ENCODE measurements around the gene TNFRSF14.

Gene TNFRSF14

DNA sequence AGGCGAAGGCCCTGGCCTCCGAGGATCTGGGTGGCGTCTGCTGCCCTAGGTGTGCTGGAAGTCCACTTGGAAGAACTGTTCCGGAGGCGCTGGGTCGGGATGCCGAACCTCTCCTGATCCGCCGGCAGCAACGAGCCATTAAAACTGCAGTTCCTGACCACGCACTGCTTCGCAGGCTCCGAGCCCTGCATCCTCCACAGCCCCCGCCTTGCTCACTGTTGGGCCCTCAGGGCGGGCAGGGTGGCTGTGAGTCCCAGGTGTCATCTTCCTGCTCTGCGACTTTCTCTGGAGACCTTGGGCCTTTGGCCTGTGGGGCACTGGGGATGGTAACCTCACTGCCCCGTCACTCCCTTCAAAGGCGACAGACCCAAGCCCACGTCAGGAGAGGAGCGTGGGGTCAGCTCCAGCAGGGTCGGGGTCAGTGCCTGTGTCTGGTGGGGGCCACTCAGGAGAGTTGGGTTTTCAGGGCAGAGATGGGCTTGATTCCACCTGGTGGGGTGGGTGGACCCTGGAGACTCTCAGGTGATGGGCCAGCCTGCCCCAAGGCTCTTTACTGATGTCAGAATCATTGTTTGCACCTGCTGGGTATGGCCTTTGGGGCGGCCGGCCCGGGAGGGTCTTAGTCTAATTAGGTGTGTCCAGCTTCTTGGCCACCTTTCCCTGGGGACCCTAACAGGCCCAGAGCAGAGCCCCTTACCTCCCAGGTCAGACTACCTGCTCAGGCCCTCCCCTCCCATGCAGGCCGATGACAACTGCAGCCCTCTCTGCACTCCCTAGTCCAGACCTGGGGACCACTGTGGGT, 33.5 kb downstream of the TNFRSF14 start:
- DNase-seq = no peak

DNA sequence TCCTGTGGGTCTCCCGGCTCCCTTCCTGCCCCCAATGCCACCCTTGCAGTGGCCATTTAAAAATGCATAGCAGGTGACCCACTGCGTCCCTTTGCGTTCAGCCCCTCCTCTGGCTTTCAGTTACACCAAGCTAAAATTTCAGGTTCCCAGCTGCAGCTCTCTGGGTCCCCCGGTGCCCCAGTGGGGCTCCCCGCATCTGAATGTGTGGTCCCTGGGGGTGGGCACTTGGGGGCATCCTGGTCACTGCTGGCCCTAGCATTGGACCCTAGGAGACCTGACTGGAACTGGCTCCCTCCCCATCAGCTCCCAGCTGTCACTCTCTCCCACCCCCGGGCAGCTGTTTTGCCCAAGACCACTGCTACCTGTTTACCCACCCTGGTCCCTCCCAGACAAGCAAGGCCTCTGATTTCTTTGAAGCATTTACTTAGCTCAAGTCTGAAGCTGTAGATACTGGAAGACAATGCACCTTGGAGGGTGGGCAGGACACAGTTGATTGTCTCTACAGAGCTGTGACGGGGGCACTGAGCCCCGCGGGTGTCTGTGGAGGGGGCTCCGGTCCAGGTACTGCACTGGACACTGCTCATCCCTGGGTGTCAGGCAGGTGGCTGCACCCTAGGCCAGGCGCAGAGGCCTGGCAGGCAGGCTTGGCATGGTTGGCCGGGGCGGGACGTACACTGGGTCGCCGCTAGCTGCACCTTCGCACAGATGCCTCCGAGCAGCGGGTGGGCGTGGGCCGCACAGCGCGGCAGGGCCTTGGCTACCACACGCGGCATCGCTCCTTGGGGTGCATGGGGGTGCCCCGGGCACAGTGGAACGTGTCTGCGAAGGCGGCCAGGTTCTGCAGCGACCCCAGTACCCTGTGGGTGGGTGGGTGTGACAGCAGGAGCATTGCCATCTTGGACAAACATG, 34.3 kb downstream of the TNFRSF14 start:
- DNase-seq = no peak

DNA sequence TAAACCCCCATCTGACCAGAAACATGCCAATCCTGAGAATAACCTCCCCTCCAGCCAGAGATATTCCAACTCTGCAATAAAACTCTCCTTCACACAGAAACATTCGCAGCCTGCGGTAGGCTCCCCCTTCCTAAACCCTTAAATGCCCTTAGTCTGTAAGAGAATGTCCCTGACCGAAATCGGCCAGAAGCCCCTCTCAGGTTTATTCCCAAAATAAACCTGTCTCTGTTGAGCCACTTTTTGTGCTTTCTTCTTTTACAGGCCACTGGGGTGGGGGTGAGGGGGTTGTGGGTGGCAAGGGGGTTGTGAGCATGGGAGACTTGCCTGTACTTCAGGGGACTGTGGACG, 35.0 kb downstream of the TNFRSF14 start:
- DNase-seq = no peak

DNA sequence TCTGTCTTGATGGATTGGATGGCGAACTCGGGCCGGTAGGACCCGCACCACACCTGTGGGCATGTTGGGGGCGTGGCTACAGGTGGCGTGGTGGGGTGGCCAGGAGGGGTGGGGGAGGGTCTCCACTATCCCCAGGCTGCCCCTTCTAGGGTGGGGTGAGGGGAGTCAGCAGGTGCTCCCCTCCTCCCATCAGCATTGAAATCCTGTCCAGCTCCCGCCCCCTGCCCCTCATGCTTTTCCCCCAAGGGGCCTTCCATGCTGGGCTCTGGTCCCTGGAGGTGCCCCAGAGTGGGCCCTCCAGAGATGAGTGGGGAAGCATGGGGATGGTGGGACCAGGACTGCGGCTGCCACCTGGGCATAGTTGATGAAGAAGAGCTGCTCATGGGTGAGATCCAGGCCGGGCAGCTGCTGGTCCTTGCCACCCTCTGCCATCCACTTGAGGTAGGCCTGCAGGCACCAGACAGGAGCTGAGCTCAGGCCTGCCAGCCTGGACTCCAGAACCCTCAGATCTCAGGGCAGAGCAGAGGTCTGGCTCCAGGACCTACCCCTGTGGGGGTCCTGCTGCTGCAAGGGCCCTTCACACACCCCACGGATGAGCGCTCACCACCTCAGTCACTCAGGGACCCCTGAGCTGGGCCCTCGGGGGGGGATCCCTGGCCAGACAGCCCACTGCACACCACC, 35.5 kb downstream of the TNFRSF14 start:
- no peak for DNase-seq

DNA sequence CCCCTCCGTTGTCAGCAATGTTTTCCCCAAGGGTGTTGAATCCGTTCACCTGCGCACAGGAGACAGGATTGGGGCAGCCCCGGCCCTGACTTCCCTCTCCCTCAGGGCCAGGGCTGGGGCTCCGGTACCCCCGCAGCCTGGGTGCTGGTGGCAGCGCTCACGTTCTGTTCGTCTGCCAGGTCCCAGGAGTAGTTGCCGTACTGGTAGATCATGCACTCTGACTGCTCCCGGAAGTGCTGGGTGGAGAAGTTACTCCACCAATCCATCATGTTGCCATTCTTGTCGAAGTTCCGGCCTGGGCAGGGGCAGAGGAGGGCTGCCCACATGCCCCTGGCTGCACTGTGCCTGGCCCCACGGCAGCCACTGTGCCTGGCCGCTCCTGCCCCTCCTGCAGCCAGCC, 36.5 kb downstream of the TNFRSF14 start:
- DNase-seq = no peak

DNA sequence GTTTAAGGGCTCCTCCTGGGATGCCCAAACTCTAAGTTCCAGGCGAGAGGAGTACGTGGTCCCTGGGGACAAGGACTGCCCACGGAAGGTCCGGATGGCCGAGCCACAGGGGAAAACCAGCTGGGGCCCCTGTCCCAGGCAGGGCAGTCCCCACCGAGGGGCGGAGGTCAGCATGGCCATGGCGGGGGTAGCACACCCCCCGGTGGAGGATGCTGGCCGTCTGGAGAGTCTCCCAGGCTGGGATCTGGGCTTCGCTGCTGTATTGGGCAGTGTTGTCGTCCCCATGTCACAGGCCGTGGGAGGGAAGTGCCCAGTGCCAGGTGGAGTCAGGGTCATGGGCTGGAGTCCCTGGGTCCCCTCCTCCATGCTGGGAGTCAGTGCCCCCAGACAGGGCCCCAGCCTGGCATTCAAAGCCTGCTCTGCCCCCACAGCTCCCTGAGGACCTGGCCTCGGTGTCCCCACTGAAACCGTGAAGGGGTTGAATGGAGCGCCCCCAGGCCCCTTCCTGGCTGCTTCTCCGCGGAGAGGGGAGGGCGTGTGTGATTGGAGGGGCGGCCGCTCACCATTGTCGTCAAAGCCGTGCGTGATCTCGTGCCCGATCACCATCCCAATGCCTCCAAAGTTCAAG, 37.2 kb downstream of the TNFRSF14 start:
- no peak for DNase-seq

DNA sequence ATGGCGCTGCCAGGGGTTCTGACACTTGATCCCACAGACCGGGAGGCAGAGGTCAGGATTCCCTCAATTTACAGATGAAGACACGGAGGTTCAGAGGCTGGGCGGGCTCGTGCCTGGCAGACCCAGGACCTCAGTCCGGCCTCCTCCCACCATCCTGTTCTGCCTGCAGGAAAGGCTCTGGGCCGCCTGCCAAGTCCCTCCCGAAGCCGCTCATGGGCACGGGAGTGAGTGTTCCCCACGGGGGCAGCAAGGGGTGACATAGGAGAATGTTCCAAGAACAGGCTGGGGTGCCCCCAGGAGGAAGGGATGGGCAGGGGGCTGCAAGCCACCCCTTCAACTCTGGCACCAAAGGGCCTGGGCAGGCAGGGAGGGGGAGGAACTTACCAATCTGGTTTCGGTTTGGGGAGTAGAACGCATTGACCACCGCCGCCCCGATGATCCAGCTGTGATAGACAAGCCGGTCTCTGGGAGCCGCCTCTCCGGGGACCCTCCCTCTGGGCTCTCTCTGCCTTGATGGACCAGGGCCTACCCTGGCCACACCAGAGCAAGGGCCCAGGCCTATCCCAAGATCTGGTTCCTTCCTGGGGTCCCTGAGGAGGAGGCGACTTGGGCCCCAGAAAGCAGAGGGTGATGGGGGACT, 38.0 kb downstream of the TNFRSF14 start:
- DNase-seq = no peak

DNA sequence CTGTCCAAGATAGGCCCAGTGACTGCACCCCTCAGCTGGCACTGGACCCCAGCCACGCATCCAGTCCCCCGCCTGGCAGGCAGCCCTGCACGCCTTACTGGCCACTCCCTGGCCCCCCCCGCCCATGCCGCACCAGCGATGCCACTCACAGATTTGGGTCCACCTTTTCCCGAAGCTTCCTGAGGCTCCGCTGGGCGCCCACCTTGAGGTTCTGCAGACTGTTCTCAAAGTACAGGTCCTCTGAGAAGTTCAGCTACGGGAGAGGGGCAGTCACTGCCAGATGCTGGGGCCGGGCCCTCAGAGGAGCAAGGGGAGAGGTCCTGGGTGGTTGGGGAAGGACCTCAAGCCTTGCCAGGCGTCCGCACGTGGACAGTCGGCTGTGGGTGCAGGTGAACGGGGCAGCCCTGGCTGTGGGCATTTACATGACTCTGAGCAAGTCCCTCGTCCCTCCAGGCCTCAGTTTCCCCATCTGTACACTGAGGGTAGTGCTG, 38.5 kb downstream of the TNFRSF14 start:
- DNase-seq = no peak

DNA sequence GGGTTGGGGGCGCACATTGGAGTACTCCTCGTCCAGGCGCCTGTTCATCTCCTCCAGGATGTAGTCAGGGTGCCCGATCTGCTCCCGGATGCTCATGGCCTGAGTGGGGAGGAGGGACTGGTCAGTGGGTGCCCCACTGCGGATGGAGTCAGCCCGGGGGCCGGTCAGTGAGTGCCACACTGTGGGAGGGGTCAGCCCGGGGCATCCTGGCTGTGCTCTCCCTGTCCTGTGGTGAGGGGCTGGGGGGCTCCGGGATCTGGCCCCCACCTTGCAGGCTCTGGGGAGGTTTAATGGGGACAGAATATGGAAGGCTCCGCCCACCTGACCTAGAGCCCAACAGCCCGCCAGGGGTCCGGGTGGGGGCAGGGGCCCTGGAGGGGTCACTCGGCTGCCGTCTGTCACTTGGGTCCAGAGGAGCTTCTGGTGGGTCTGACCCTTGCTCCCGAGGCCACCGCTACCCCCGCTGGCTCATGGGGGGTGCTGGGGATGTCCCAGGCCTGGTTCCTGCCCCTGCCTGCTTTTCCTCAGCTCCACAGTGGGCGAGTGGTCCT, 39.2 kb downstream of the TNFRSF14 start:
- DNase-seq = no peak

DNA sequence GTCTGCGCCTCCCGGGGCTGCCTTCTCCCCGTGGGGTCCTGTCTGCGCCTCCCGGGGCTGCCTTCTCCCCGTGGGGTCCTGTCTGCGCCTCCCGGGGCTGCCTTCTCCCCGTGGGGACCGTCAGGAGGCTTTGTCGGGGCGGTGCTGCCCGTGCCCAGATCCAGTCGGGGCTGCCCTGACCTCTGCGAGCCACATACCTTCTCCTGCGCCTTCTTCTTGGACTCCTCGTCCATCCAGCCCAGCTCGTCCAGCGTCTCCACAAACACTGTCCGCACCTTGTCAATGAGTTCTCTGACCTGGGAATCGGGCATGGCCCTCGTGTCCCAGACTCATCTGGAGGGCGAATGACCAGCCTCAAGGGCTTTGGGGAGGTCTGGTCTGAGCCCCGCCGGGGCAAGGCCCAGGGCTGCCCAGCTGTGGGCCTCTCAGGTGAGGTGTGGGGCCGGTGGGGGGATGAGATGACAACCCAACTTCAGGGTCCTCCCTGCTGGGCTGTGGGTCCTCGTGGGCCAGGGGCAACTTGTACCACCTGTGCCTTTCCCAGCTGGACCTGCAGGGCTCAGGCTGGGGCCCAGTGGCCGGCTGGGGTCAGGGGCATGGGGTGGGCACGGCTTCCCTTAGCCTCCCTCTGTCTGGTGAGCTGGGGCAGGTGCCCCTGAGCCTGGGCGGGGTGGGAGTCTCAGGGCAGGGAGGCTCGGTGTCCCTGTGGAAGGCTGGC, 39.8 kb downstream of the TNFRSF14 start:
- no peak for DNase-seq

DNA sequence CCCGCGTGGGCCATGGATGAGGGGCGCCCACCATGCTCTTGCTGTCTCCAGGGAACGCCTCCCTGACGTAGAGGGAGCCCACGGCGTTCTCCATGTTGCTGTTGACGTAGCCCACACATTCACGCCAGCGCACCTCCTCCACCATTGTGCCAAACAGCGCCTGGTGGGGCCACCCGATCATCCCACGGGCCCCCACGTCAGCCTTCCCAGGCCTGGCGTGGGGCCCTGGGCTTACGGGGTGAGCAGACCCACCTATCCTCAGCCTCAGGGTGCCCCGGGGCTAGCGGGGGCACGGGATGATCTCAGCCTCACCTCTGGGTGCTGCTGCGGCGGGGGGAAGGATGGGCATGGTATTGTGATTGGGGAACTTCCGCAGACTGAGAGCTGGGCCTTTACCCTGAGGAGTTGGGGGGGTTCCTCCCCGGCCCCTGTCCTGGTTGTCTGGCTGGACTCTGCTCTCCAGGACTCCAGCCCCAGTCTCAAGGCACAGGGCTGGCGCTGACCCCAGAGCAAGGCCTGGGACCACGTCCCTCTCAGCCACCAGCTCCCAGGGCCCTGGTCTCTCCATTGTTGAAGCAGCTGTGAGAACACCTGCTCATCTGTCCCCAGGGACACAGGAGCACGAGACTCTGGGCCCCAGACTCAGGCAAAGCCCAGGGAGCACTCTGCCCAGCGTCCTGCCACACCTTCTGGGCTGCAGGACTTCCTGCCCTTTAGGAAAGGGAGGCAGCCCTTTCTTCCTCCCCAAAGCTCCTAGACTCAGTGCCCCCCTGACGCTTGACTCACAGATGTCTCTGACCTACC, 40.6 kb downstream of the TNFRSF14 start:
- no peak for DNase-seq

DNA sequence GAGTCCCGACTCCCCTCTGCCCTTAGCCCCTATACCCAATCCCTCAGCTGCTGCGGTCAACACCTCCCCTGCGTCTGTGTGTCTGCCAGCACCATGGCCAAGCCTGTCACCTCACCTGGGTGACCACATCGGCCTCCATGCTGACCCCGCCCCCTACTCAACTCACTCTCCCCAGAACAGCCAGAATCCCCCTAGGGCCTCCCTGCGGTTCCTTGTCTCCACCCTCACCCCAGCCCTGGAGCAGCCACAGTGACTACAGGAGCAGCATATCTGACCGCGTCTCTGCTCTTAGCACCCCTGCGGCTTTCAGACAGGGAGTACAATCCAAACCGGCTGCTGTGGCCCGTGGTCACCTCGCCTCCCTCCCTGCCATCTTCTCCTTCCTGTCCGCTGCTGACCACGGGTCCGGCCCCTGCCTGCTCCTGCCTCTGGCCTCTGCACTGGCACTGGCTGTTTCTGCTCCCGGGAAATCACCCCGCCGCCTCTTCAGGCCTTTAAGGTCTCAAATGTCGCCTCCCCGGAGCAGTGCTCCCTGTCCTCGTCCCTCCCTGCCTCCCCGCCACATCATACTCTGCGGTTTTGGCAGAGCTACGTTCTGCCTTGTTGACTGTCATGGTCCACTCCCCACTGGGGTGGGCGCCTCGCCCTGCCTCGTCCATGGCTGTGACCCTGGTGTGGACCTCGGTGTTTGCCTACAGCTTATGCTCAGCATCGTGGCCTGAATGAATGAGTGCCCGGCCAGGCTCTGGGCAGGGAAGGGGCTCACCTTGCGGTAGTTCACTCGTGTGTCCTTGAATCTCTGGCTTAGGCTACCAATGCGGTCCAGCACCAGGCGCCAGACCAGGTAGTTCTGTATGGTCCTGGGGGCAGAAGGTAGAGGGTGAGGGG, 41.5 kb downstream of the TNFRSF14 start:
- DNase-seq = no peak

DNA sequence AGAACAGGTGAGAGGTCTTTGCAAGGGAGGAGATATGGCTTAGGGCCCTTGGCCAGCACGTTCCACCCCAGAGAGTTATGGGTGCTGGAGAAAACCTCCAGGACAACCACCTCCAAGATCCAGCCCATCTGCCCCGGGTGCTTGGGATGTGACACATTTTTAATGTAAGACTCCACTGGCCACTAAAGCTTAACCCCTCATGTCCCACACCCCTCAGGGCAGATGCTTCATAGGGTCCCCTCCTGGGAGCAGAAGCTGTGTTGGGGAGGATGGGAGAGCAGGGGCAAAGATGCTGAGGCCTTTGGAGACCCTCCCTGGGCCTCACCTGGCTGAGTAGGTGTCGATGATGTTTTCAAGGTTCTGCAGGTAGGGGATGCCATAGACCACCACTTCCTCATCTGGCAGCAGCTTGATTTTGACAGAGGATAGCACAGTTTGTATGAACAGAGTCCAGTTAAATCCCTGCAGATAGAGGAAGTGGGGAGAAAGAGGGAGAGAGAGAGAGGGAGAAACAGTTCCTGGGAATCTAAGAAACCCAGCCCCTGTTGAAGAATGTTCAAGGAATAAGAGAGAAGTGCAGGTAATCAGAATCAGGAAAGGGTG, 42.3 kb downstream of the TNFRSF14 start:
- DNase-seq = no peak

DNA sequence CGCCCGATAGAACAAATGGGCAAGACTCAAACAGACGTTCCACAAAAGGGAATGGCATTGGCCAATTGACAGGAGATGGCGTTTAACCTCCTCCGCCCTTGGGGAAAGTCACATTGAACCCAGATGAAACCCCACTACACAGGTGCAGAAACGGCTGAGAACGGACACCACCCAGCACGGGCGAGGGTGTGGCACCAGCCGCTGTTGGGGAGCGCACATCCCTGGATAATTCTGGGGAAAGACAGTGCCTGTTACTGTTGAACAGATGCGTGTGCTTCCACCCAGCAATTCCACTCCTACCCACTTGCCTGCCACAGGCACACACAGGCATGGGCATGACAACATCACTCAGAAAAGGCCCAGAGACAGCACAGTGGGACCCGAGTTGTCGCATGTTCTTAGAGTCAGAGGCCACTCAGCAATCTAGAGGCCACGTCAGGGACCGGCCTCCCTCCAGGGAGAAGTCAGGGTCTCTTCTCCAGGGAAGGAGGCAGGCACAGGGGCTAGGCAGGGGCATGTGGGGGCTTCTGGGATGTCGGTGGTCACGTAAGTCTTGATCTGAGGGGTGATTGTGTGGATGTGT, 45.6 kb downstream of the TNFRSF14 start:
- no peak for DNase-seq

DNA sequence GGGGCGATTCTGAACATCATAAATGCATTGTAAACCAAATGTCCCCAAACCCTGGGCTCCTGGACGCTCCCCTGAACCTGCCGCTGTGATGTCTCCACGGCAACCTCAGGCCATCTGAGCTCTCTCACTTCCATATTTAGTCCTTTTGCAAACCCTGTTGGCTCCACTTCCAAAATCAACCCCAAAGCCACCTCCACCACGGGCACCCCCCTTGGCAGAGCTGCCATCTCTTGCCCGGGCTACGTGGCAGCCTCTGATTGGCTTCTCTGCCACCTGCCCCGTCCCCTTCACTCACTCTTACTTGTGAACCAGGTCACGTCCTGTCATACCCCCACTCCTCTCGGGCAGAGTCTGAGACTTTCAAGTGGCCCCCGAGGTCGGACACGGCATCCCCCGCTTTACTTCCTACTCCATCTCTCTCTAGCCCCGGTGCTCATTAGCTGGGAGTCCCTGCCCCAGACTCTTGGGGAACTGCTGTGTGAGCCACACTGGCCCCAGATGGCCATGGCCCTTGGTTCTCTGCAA, 46.2 kb downstream of the TNFRSF14 start:
- DNase-seq = no peak

DNA sequence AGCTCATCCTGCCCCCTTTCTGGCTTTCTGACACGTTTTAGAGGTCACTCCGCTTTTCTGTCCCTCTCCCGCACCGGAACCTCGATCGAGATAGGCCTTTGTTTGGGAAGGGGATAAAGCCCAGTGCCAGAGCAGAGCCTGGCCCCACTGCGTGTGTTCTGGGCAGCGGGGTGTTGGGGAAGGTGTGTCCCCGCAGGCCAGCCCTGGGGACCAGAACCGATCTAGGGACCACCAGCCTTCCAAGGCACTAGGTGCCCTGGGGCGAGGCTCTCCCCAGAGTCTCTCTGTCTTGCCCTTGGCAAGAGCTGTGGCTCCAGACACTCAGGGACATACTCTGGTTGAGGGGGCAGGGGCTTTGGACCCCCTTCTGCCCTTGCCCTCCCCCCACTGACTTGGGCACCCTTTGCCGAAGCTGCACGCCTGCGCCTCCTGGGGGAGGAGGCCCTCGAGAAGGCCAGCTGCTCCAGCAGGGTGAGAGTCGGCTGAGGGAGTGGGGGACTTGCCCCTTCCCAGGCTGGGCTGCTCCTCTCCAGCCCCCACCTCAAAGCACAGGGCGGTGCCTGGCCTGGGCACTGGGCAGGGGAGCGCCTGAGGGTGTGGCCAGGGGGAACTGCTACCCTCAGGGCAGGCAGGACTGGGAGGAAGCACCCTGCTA, 46.8 kb downstream of the TNFRSF14 start:
- no peak for DNase-seq

DNA sequence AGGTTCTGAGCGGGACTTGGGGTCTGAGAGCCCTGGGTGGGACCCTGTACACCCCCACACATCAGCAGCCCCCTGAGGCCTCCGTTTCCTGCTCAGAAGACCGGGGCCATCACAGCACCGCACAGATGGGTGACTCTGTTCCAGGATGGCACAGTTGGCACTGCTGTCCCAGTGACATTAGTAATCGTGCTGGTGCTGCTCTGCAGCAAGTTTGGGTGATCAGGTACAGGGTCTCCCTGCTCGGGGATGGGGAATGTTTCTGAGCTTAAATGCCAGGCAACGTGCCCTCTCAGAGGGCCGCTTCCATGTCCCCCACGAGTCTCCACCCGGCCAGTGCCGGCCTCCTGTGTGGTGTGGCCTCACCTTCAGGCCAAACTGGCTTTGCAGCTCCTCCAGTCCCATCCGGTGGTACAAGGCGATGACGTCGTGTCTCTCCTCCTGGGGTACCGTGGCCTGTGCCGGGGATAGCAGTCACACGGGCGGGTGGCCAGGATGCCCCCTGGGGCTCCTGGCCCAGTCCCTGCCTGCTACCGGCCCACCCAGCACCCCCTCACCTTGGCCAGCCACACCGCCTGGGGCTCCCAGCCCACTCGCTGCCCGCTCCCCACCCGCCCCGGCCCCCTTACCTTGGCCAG, 47.5 kb downstream of the TNFRSF14 start:
- no peak for DNase-seq
